HEK293 (cell line): ENCODE measurements around the gene PUM1.

Source experiments
- CTCF ChIA-PET: fragments of 350-600 bp; formaldehyde crosslinking; extraction: SDS; loops from one replicate; lab custom pipeline; 2021; ENCODE audit warnings: antibody characterized with exemption; lab: Yijun Ruan, JAX
- POLR2A ChIA-PET: fragments of 300-600 bp; formaldehyde crosslinking; extraction: SDS; loops from one replicate; lab custom pipeline; 2020; ENCODE audit warnings: antibody characterized with exemption, inconsistent platforms; lab: Yijun Ruan, JAX
- H3K27ac ChIP-seq: fragments of 200-500 bp; sonication (Bioruptor generic); 2 replicates; pipeline ENCODE4 v1.5.1; 2014; ENCODE audit warnings: low read depth, low read length, control low read depth, inconsistent platforms; ENCODE audit errors: extremely low read depth
- H3K36me3 ChIP-seq, 2 experiments: fragments of 200-500 bp in 1 of 2; sonication (Bioruptor generic) in 1 of 2; 1 replicate in 1 of 2; 2 replicates in 1 of 2; pipeline ENCODE4 v1.5.1; 2014 to 2017; ENCODE audit warnings: inconsistent platforms in 2 of 2, low read length in 2 of 2; ENCODE audit not compliant: control insufficient read depth in 2 of 2, insufficient read depth in 1 of 2
- H3K4me1 ChIP-seq: fragments of 200-500 bp; sonication (Bioruptor generic); 2 replicates; pipeline ENCODE4 v1.5.1; 2014; ENCODE audit warnings: mild to moderate bottlenecking, low read length, inconsistent platforms; ENCODE audit not compliant: control insufficient read depth, insufficient read depth
- H3K4me3 ChIP-seq: 2 replicates; pipeline ENCODE4 v1.5.1; 2011; ENCODE audit warnings: low read depth, mild to moderate bottlenecking, control low read depth, low read length, moderate library complexity
- H3K9me3 ChIP-seq: fragments of 200-500 bp; sonication (Bioruptor generic); 2 replicates; pipeline ENCODE4 v1.5.1; 2014; ENCODE audit warnings: low read depth, low read length, inconsistent platforms; ENCODE audit not compliant: control insufficient read depth, insufficient read depth
- ATF2 ChIP-seq: fragments of 450-650 bp; formaldehyde crosslinking; IDR thresholded peaks from 2 replicates; pipeline ENCODE4 v1.5.1; 2016; ENCODE audit warnings: missing biosample characterization, missing genetic modification characterization, low read depth
- FEZF1 ChIP-seq: fragments of 450-650 bp; formaldehyde crosslinking; IDR thresholded peaks from 2 replicates; pipeline ENCODE4 v1.5.1; 2016; ENCODE audit warnings: missing biosample characterization, missing genetic modification characterization
- KLF1 ChIP-seq: fragments of 450-650 bp; formaldehyde crosslinking; IDR thresholded peaks from 2 replicates; pipeline ENCODE4 v1.5.1; 2016; ENCODE audit warnings: missing biosample characterization, missing genetic modification characterization
- PBX3 ChIP-seq: sonication (generic); formaldehyde crosslinking; IDR thresholded peaks from 2 replicates; pipeline ENCODE4 v1.8.1; 2022; ENCODE audit warnings: mild to moderate bottlenecking, moderate library complexity, missing genetic modification reagents
- PRDM1 ChIP-seq: fragments of 450-650 bp; formaldehyde crosslinking; IDR thresholded peaks from 2 replicates; pipeline ENCODE4; 2016; ENCODE audit warnings: missing biosample characterization, missing genetic modification characterization
- PRDM10 ChIP-seq: fragments of 450-650 bp; formaldehyde crosslinking; IDR thresholded peaks from 2 replicates; pipeline ENCODE4 v1.5.1; 2016; ENCODE audit warnings: missing biosample characterization, missing genetic modification characterization
- PRDM6 ChIP-seq: fragments of 450-650 bp; formaldehyde crosslinking; IDR thresholded peaks from 2 replicates; pipeline ENCODE4 v1.5.1; 2017; ENCODE audit warnings: missing biosample characterization, missing genetic modification characterization
- SCRT2 ChIP-seq: fragments of 450-650 bp; formaldehyde crosslinking; IDR thresholded peaks from 2 replicates; pipeline ENCODE4 v1.5.1; 2016; ENCODE audit warnings: missing biosample characterization, missing genetic modification characterization
- SETDB1 ChIP-seq: IDR thresholded peaks from one replicate; pipeline ENCODE4 v1.6.1; 2017; ENCODE audit warnings: mild to moderate bottlenecking, low read length, moderate library complexity, mixed read lengths; ENCODE audit not compliant: insufficient read length
- ZBTB26 ChIP-seq: fragments of 450-650 bp; formaldehyde crosslinking; optimal IDR thresholded peaks from 2 replicates; pipeline ENCODE3; 2016; ENCODE audit warnings: missing biosample characterization, mild to moderate bottlenecking, missing genetic modification characterization
- ZNF133 ChIP-seq: fragments of 450-650 bp; formaldehyde crosslinking; IDR thresholded peaks from 2 replicates; pipeline ENCODE4 v1.5.1; 2016; ENCODE audit warnings: missing biosample characterization, missing genetic modification characterization
- ZNF223 ChIP-seq: fragments of 450-650 bp; formaldehyde crosslinking; IDR thresholded peaks from 2 replicates; pipeline ENCODE4 v1.5.1; 2016; ENCODE audit warnings: missing biosample characterization, missing genetic modification characterization
- ZNF473 ChIP-seq: fragments of 450-650 bp; formaldehyde crosslinking; IDR thresholded peaks from 2 replicates; pipeline ENCODE4 v1.5.1; 2017; ENCODE audit warnings: missing biosample characterization, missing genetic modification characterization
- ZNF530 ChIP-seq: fragments of 450-650 bp; formaldehyde crosslinking; IDR thresholded peaks from 2 replicates; pipeline ENCODE4 v1.5.1; 2016; ENCODE audit warnings: low read depth, missing biosample characterization, missing genetic modification characterization
- ZNF544 ChIP-seq: fragments of 450-650 bp; formaldehyde crosslinking; IDR thresholded peaks from 2 replicates; pipeline ENCODE4 v1.5.0; 2017; ENCODE audit warnings: missing biosample characterization, missing genetic modification characterization
- ZNF76 ChIP-seq: fragments of 450-650 bp; formaldehyde crosslinking; IDR thresholded peaks from 2 replicates; pipeline ENCODE4; 2016; ENCODE audit warnings: low read depth, missing biosample characterization, missing genetic modification characterization, borderline replicate concordance

Gene PUM1

GRCh38 chr1:30934613-30935012, 130.9 kb downstream of the PUM1 start:
- Histone ChIP-seq H3K27ac (0 out of 2 replicates have a peak overlapping the region, but pooled peaks have one; percentile 16), H3K4me3 (no peak overlapping the region), H3K4me1 (no peaks in the 10 kb centered on the region), H3K36me3 (peaks cover 19 to 81% of the 10 kb centered on the region in 2 experiments; a peak in 2 of 3 replicates), H3K9me3 (no peaks in the 10 kb centered on the region)
- TF ChIP-seq FEZF1 (tag by site-specific recombination) (peak; percentile 42; the same call in 1 of the 2 replicates), SCRT2 (tag by site-specific recombination) (peak; percentile 64; the same call in 1 of the 2 replicates), ZNF544 (tag by site-specific recombination) (no peak), ZNF473 (tag by site-specific recombination) (no peak), PRDM6 (tag by site-specific recombination) (peak; percentile 70), PRDM1 (peak; percentile 44; the same call in 1 of the 2 replicates), KLF1 (tag by site-specific recombination) (no peak)
- POLR2A ChIA-PET: no interaction called here
- CTCF ChIA-PET: interaction anchor here (0.6 to 7.5 kb wide), 5 partner anchors 24 to 440 kb away, joined by 3 to 66 read pairs (median 5); no protein-coding TSS in a partner anchor

- Histone ChIP-seq H3K4me1 (no peaks in the 10 kb centered on the region), H3K36me3 (peaks cover 15 to 74% of the 10 kb centered on the region in 2 experiments; a peak in 2 of 3 replicates), H3K9me3 (no peaks in the 10 kb centered on the region), H3K27ac (peak overlapping the region; percentile 1; the same call in 1 of the 2 replicates), H3K4me3 (no peak overlapping the region)
- TF ChIP-seq ZNF133 (tag by site-specific recombination): no peak
- ChIA-PET POLR2A (interaction anchor here (0.6 kb wide), 1 partner anchor 132 kb away, joined by 3 read pairs; no protein-coding TSS in a partner anchor), CTCF (interaction anchor here (0.6 to 7.5 kb wide), 6 partner anchors 10 to 247 kb away, joined by 3 to 66 read pairs (median 3); no protein-coding TSS in a partner anchor)
Observed at GRCh38 chr1:30933874-30934252, 131.7 kb downstream of the PUM1 start.

- ChIA-PET POLR2A (no interaction called here), CTCF (interaction anchor here (0.6 to 7.5 kb wide), 6 partner anchors 18 to 483 kb away, joined by 3 to 66 read pairs (median 14); no protein-coding TSS in a partner anchor)
- no peak for TF ChIP-seq ZNF530 (tag by site-specific recombination)
- TF ChIP-seq ZNF76 (tag by site-specific recombination): 0 out of 2 replicates have a peak, but pooled peaks have one; percentile 46
- TF ChIP-seq PBX3 (CRISPR knock-in tag): no peak
- no peak for TF ChIP-seq ZBTB26 (tag by site-specific recombination)
- no peak for TF ChIP-seq ZNF473 (tag by site-specific recombination)
- TF ChIP-seq PRDM1: no peak
- no peak for TF ChIP-seq ZNF223
- TF ChIP-seq PRDM10: 0 out of 2 replicates have a peak, but pooled peaks have one; percentile 29
- TF ChIP-seq ATF2: no peak
- no peak for TF ChIP-seq SETDB1
Observed at GRCh38 chr1:30930631-30931173, 134.8 kb downstream of the PUM1 start.

More at GRCh38 chr1:30930631-30931173, 134.8 kb downstream of the PUM1 start:
- H3K36me3 ChIP-seq: peaks cover 5 to 48% of the 10 kb centered on the region in 2 experiments; a peak in 1 of 3 replicates
- H3K9me3 ChIP-seq: no peaks in the 10 kb centered on the region
- H3K27ac ChIP-seq: no peak overlapping the region
- no peaks in the 10 kb centered on the region for H3K4me1 ChIP-seq
- no peak overlapping the region for H3K4me3 ChIP-seq
